H1 (cell line): ENCODE data around the gene KLHDC1. TPM values are rescaled to one million over a fixed set of nuclear protein-coding genes. Genes with fewer than 3 reads are reported as not detected.

ENCODE experiments used
- GABPA ChIP-seq: IDR thresholded peaks from 2 replicates; pipeline ENCODE4 v1.6.1; 2011; ENCODE audit warnings: mild to moderate bottlenecking, low read length, moderate library complexity, borderline replicate concordance; ENCODE audit not compliant: insufficient read depth
- HDAC6 ChIP-seq: IDR thresholded peaks from one replicate; pipeline ENCODE4 v1.7.1; 2012; ENCODE audit warnings: low read depth, mild to moderate bottlenecking, inconsistent platforms, low read length, moderate library complexity
- MAX ChIP-seq: IDR thresholded peaks from 2 replicates; pipeline ENCODE4 v1.6.1; 2012; ENCODE audit warnings: inconsistent platforms
- PHF8 ChIP-seq: fragments of 200-600 bp; sonication (generic); conservative IDR thresholded peaks from 2 replicates; pipeline ENCODE4 v1.7.1; 2012; ENCODE audit warnings: low read depth, mild to moderate bottlenecking, inconsistent platforms, low read length, moderate library complexity
- polyA plus RNA-seq, 7 experiments: library from polyadenylated mRNA; depleted of rRNA in 3 of 7; stranded (reverse) in 5 of 7; unstranded in 2 of 7; fragments of >200 nt in 5 of 7; fragments of 200-250 nt in 2 of 7; gene quantifications; 1 replicate in 5 of 7; 2 replicates in 1 of 7; 4 replicates in 1 of 7; pipeline versions ENCODE4 v1.2.1 to v1.2.3, GENCODE V29; 2011 to 2013; ENCODE audit warnings: missing spikeins in 2 of 7, mixed read lengths in 2 of 7
- total RNA-seq: library from RNA; stranded (reverse); fragmentation: NEBNext Ultra II Directional; extraction: Animal tissue kit (Norgen Biotek cat#: 25700); gene quantifications from 2 replicates; pipeline ENCODE4 v1.2.1, GENCODE V29; 2021

The KLHDC1 gene
- total and polyA plus RNA-seq, 2 of the 8 experiments (the other 6 are each of a cell fraction or from before 2014, with no cell fraction given): 0.08 TPM; not detected in 1

GRCh38 chr14:49692811-49693734, at the start of gene KLHDC1 (continued):
- TF ChIP-seq MAX (peak; percentile 10; the same call in 1 of the 2 replicates), PHF8 (peak; percentile 77), HDAC6 (no peak), GABPA (no peak)
